Upper lobe of left lung (tissue), 6 donors: ENCODE measurements around the gene SFMBT1. TPM values are rescaled to one million over a fixed set of nuclear protein-coding genes. Genes with fewer than 3 reads are reported as not detected.

Experiments used
- ATAC-seq, 2 donors: fragments of 200-7000 bp; cut with Tn5 transposase; one replicate each; pipeline ENCODE4 v1.9.1; 2022; ENCODE audit warnings: mild to moderate bottlenecking in 2 of 2, moderate library complexity in 2 of 2; ENCODE audit not compliant: low FRiP score in 2 of 2
- DNase-seq, 2 donors: peaks; one replicate each; pipeline ENCODE4 v3.0.0-alpha.2; 2019 to 2020
- H3K27ac ChIP-seq, 4 donors: fragments of 200-600 bp; sonication (generic); one replicate each; pipeline ENCODE4 v1.5.1; 2016 to 2019
- H3K27me3 ChIP-seq, 4 donors: fragments of 200-600 bp; sonication (generic); one replicate each; pipeline ENCODE4 v1.5.1; 2017 to 2019
- H3K36me3 ChIP-seq, 4 donors: fragments of 200-600 bp; sonication (generic); one replicate each; pipeline ENCODE4 v1.5.1; 2016 to 2019
- H3K4me1 ChIP-seq, 4 donors: fragments of 200-600 bp; sonication (generic); one replicate each; pipeline ENCODE4 v1.5.1; 2018 to 2019
- H3K4me3 ChIP-seq, 4 donors: fragments of 200-600 bp; sonication (generic); one replicate each; pipeline ENCODE4 v1.5.1; 2017 to 2019; ENCODE audit warnings: mild to moderate bottlenecking in 2 of 4, moderate library complexity in 1 of 4
- H3K9me3 ChIP-seq, 4 donors: fragments of 200-600 bp; sonication (generic); one replicate each; pipeline ENCODE4 v1.5.1; 2018 to 2019
- EP300 ChIP-seq, 4 donors: sonication (generic); formaldehyde crosslinking; IDR thresholded peaks; one replicate each; pipeline ENCODE4 v1.5.1; 2017; ENCODE audit warnings: antibody characterized with exemption in 4 of 4, control low read depth in 2 of 4
- POLR2A ChIP-seq, 4 donors: fragments of 450-650 bp; IDR thresholded peaks; one replicate each; pipeline ENCODE4 v1.5.1; 2016 to 2017; ENCODE audit warnings: antibody characterized with exemption in 4 of 4, mild to moderate bottlenecking in 2 of 4
- POLR2AphosphoS5 ChIP-seq, 2 donors: sonication (generic); formaldehyde crosslinking; IDR thresholded peaks; one replicate each; pipeline ENCODE4 v1.5.1; 2017; ENCODE audit warnings: antibody characterized with exemption in 2 of 2
- WGBS, 2 donors: methylation state at CpG; one replicate each; pipeline ENCODE4 v1.1.5; 2017 to 2018; 5-methylcytosine and 5-hydroxymethylcytosine counted together
- total RNA-seq, 6 donors: library from RNA; depleted of rRNA in 4 of 6; stranded (reverse); fragments of >200 nt in 4 of 6; gene quantifications; one replicate each; pipeline versions ENCODE4 v1.1.0 to v1.2.1, GENCODE V29; 2016 to 2021
- TF ChIP-seq, protein P1 (sequence below), 6 experiments: fragments of 450-650 bp in 4 of 6; fragments of 200-600 bp in 2 of 6; sonication (generic) in 2 of 6; IDR thresholded peaks; one replicate each; pipeline ENCODE4 v1.5.1; 2016 to 2019; ENCODE audit warnings: antibody characterized with exemption in 6 of 6
- donor health status: DM: no; HTN: no; CAD: no; lungs with moderate emphysema.
- donor health status: DM: no; HTN: yes; CAD: no; lungs with severe emphysema.

Gene SFMBT1
- total RNA-seq, 6 donors from 2014 or later = 12.8 to 69.9 (median 32.9) TPM

DNA sequence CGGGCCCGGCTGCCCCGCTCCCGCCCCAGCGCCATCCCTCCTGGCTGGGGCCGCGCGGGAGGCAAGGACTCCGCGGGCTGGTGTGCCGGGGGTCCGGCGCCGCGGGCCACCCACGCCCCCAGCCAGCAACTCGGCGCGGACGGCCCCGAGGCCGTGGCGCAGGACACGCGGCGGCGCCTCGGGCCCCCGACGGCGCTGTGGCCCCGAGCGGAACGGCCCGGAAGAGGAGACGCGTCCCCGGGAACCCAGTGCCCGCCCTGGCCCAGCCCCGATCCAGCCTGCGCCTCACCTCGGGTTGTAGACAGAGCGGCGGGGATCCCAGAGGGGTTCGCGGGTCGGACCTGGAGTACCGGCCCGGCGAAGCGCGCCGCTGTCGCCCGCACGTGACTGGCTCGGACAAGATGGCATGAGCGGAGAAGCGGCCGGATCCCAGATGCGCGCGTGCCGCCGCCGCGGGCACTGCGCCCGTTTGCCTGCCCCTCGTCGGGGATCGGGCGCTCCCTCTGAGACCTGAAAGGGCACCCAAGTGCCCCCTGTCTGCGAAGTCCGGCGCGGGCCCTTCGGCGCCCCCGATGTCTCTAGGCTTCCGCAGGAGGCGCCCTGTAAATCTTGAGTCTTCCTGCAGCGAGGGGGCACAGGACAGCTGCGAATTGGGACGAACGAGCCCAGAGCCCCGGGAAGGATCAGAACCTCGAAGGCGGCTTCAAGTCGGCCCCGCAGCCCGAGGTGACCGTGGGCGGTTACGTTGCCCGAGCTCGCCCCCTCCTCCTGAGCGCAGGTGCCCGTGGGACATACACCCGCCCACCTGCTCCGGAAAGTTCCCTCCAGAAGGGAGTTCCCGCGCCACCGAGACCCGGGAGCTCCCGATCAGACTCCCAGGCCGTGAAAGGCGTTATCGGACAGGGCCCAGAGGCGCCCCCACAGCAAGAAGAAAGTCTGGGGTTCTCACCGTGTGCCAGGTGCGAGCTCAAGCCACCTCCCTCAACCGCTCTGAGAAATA, 598 bp upstream of the SFMBT1 start:
- H3K9me3 ChIP-seq = no peaks in the 10 kb centered on the region
- peak overlapping the region; percentile 15 to 98 (median 97) for H3K4me3 ChIP-seq
- TF ChIP-seq POLR2A (IDR thresholded peaks at IDR 0.05) = no peak
- no peak for TF ChIP-seq EP300 (IDR thresholded peaks at IDR 0.05)
- TF ChIP-seq, protein P1, sequence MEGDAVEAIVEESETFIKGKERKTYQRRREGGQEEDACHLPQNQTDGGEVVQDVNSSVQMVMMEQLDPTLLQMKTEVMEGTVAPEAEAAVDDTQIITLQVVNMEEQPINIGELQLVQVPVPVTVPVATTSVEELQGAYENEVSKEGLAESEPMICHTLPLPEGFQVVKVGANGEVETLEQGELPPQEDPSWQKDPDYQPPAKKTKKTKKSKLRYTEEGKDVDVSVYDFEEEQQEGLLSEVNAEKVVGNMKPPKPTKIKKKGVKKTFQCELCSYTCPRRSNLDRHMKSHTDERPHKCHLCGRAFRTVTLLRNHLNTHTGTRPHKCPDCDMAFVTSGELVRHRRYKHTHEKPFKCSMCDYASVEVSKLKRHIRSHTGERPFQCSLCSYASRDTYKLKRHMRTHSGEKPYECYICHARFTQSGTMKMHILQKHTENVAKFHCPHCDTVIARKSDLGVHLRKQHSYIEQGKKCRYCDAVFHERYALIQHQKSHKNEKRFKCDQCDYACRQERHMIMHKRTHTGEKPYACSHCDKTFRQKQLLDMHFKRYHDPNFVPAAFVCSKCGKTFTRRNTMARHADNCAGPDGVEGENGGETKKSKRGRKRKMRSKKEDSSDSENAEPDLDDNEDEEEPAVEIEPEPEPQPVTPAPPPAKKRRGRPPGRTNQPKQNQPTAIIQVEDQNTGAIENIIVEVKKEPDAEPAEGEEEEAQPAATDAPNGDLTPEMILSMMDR (IDR thresholded peaks at IDR 0.05) = peak in 5 of 6 experiments; percentile 26 to 63 (median 50)
- TF ChIP-seq POLR2AphosphoS5 (IDR thresholded peaks at IDR 0.05) = peak in 1 of 2 donors; percentile 16
- 10% methylated on average over 21 to 29 of the region's 113 CpGs for WGBS, 2 donors
- H3K4me1 ChIP-seq = peaks cover 6 to 28% (median 11%) of the 10 kb centered on the region in 4 donors
- H3K27ac ChIP-seq = peak overlapping the region; percentile 80 to 93 (median 90)
- no peaks in the 10 kb centered on the region for H3K36me3 ChIP-seq
- DNase-seq = peak; percentile 50 to 94
- peak; percentile 60 for ATAC-seq
- H3K27me3 ChIP-seq = no peaks in the 10 kb centered on the region

DNA sequence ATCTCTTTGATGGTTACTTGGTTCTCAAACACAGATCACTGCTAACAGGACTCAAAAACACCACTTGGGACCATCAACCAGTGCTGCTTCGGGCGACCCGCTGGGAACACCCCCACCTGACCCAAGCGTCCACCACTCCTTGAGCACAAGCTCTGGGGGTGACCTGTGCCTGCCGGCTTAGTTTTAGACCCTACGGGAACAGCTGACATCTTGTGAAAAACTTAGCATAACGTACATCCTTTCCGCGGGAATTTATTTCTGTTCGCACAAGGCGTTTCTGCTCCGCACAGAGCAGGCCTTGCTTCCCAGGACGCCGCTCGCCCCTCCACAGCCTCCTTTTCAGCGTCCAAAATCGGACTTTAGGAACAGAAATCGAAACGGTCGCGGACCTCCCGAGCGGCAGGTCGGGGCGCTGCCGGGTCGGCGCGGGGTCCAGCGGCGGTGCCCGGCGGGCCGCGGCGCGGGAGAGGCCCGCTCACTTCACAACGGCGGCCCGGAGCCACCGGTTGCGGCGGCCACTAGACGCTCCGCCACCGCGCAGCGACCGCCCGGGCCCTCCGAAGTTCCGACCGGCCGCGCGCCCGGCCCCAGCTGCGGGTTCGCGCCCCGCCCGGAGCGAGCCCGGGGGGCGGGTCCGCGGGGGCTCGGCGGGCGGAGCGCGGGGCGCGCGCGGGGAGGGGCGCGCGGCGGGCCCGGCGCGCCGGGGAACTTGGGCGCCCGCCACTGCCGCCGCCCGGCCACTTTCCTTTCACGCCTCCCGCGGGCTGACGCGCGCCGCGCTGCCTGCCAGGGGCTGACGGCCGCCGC, 959 bp downstream of the SFMBT1 start:
- peaks cover 6 to 35% (median 11%) of the 10 kb centered on the region in 4 donors for H3K4me1 ChIP-seq
- H3K27ac ChIP-seq = peak overlapping the region; percentile 86 to 93 (median 88)
- WGBS, 2 donors = 0 to 1% methylated on average over 5 to 40 of the region's 101 CpGs
- peak; percentile 43 to 94 for DNase-seq
- H3K4me3 ChIP-seq = peak overlapping the region; percentile 45 to 98 (median 97)
- no peaks in the 10 kb centered on the region for H3K9me3 ChIP-seq
- ATAC-seq = peak; percentile 29 to 79
- no peaks in the 10 kb centered on the region for H3K27me3 ChIP-seq
- peak in 3 of 4 donors; percentile 29 to 60 (median 44) for TF ChIP-seq POLR2A (IDR thresholded peaks at IDR 0.05)
- TF ChIP-seq, protein P1 (IDR thresholded peaks at IDR 0.05) = peak in 1 of 6 experiments; percentile 7
- TF ChIP-seq EP300 (IDR thresholded peaks at IDR 0.05) = no peak
- TF ChIP-seq POLR2AphosphoS5 (IDR thresholded peaks at IDR 0.05) = no peak
- H3K36me3 ChIP-seq = no peaks in the 10 kb centered on the region

DNA sequence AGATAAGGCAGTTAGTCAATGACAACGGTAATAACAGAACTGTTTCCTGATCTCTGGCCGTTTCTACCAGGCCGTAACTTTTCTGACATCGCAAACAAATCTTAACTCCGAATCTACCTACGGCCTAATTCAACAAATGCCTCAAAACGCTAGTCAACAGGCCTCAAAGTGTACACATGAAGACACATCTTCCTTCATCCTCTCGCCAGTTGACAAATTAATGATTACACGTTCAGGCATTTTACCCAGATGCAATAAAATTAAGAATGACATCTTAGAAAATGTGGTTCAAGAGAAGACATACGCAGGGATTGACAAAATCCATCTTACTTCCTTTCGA, 1.5 kb downstream of the SFMBT1 start:
- TF ChIP-seq POLR2AphosphoS5 (IDR thresholded peaks at IDR 0.05) = no peak
- TF ChIP-seq EP300 (IDR thresholded peaks at IDR 0.05) = no peak
- TF ChIP-seq, protein P1 (IDR thresholded peaks at IDR 0.05) = no peak
- TF ChIP-seq POLR2A (IDR thresholded peaks at IDR 0.05) = no peak
- Histone ChIP-seq H3K9me3 (no peaks in the 10 kb centered on the region), H3K4me1 (peaks cover 6 to 36% (median 11%) of the 10 kb centered on the region in 4 donors), H3K27me3 (no peaks in the 10 kb centered on the region), H3K27ac (peak overlapping the region; percentile 86 to 93 (median 88)), H3K4me3 (peak overlapping the region in 3 of 4 donors; percentile 97 to 98 (median 97)), H3K36me3 (no peaks in the 10 kb centered on the region)
- DNase-seq (no peak), ATAC-seq (no peak)
- WGBS, 2 donors = 37 to 55% methylated on average over 11 of the region's 11 CpGs

DNA sequence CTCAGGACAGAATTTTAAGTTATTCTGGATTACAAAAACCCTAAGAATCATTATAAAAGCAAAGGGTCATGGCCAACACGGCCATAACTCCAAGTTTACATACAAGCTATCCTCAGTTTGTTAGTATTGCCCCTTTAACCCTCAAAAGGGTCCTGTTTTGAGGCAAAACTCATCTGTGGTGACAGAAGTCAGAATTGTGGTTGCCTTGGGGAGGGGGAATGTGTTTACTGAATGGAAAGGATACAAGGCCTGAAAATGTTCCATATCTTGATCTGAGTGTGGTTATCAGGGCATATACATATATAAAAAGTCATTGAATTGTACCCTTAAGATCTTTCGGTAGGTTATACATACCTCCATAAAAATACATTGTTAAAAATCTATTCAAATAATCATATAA, 2.1 kb downstream of the SFMBT1 start:
- 92 to 95% methylated on average over 2 of the region's 2 CpGs for WGBS, 2 donors
- Histone ChIP-seq H3K4me3 (peak overlapping the region in 1 of 4 donors; percentile 97), H3K27me3 (no peaks in the 10 kb centered on the region), H3K36me3 (no peaks in the 10 kb centered on the region), H3K4me1 (peaks cover 6 to 36% (median 11%) of the 10 kb centered on the region in 4 donors), H3K27ac (no peak overlapping the region), H3K9me3 (no peaks in the 10 kb centered on the region)
- ATAC-seq (no peak), DNase-seq (no peak)
- TF ChIP-seq, protein P1 (IDR thresholded peaks at IDR 0.05) = no peak
- TF ChIP-seq POLR2A (IDR thresholded peaks at IDR 0.05) (no peak), EP300 (IDR thresholded peaks at IDR 0.05) (no peak), POLR2AphosphoS5 (IDR thresholded peaks at IDR 0.05) (no peak)
